Ovary (tissue), 3 donors: ENCODE measurements around the gene SLC29A1.
A peak's percentile ranks its signal among the peaks of the same experiment; 100 is the strongest.

Source experiments
- CTCF ChIP-seq, 3 donors: fragments of 450-650 bp in 2 of 3; fragments of 200-600 bp in 1 of 3; IDR thresholded peaks; one replicate each; pipeline versions ENCODE4 v1.5.1 to v1.8.0; 2016 to 2022; ENCODE audit warnings: antibody characterized with exemption in 3 of 3, mild to moderate bottlenecking in 1 of 3
- POLR2A ChIP-seq: fragments of 450-650 bp; IDR thresholded peaks from one replicate; pipeline ENCODE4 v1.6.1; 2017; ENCODE audit warnings: antibody characterized with exemption, mild to moderate bottlenecking, moderate library complexity
- donor health status: DM: no; HTN: no; CAD: no.

GRCh38 chr6:44237813-44238433 lies 14.5 kb downstream of the SLC29A1 start:
- TF ChIP-seq CTCF (IDR thresholded peaks at IDR 0.05) (peak; percentile 86 to 99 (median 98)), POLR2A (peak; percentile 63)
